Measurements from ENCODE around the gene DCT. TPM values are rescaled to one million over a fixed set of nuclear protein-coding genes. Genes with fewer than 3 reads are reported as not detected.

Gene DCT
- total RNA-seq, 1 donor from 2014 or later: 19.7 TPM

- no peak for TF ChIP-seq CTCF (conservative IDR thresholded peaks at IDR 0.05)
- Mint-ChIP-seq H3K27me3 (no peaks in the 10 kb centered on the region), H3K4me3 (no peak overlapping the region), H3K36me3 (no peaks in the 10 kb centered on the region), H3K4me1 (ENCODE audit: unreplicated experiment) (peaks cover 28% of the 10 kb centered on the region), H3K27ac (no peak overlapping the region), H3K9me3 (no peaks in the 10 kb centered on the region)
- DNase-seq (ENCODE audit: extremely low spot score, unreplicated experiment): no peak
These were observed 65.3 kb downstream of the DCT start for GRCh38 chr13:94414141-94414540.

GRCh38 chr13:94413598-94413944 is 65.9 kb downstream of the DCT start:
- H3K4me3 Mint-ChIP-seq: no peak overlapping the region
- no peak for DNase-seq (ENCODE audit: extremely low spot score, unreplicated experiment)
- H3K27me3 Mint-ChIP-seq: no peaks in the 10 kb centered on the region
- H3K9me3 Mint-ChIP-seq: peaks cover 4% of the 10 kb centered on the region
- no peak overlapping the region for H3K27ac Mint-ChIP-seq
- H3K36me3 Mint-ChIP-seq: no peaks in the 10 kb centered on the region
- peaks cover 28% of the 10 kb centered on the region for H3K4me1 Mint-ChIP-seq (ENCODE audit: unreplicated experiment)
- TF ChIP-seq CTCF (conservative IDR thresholded peaks at IDR 0.05): no peak

GRCh38 chr13:94412870-94413597 is 66.4 kb downstream of the DCT start:
- H3K4me1 Mint-ChIP-seq (ENCODE audit: unreplicated experiment): peaks cover 28% of the 10 kb centered on the region
- H3K36me3 Mint-ChIP-seq: no peaks in the 10 kb centered on the region
- H3K9me3 Mint-ChIP-seq: peaks cover 4% of the 10 kb centered on the region
- H3K4me3 Mint-ChIP-seq: no peak overlapping the region
- H3K27ac Mint-ChIP-seq: no peak overlapping the region
- H3K27me3 Mint-ChIP-seq: no peaks in the 10 kb centered on the region
- DNase-seq (ENCODE audit: extremely low spot score, unreplicated experiment): no peak
- no peak for TF ChIP-seq CTCF (conservative IDR thresholded peaks at IDR 0.05)

GRCh38 chr13:94411747-94412146 is 67.7 kb downstream of the DCT start:
- Mint-ChIP-seq H3K4me1 (ENCODE audit: unreplicated experiment) (peaks cover 28% of the 10 kb centered on the region), H3K9me3 (peaks cover 4% of the 10 kb centered on the region), H3K27ac (no peak overlapping the region), H3K4me3 (no peak overlapping the region), H3K36me3 (no peaks in the 10 kb centered on the region), H3K27me3 (no peaks in the 10 kb centered on the region)
- no peak for TF ChIP-seq CTCF (conservative IDR thresholded peaks at IDR 0.05)
- no peak for DNase-seq (ENCODE audit: extremely low spot score, unreplicated experiment)

GRCh38 chr13:94408314-94409036 is 71.0 kb downstream of the DCT start:
- Mint-ChIP-seq H3K4me1 (ENCODE audit: unreplicated experiment) (peaks cover 12% of the 10 kb centered on the region), H3K9me3 (peaks cover 4% of the 10 kb centered on the region), H3K27ac (no peak overlapping the region), H3K4me3 (no peak overlapping the region), H3K27me3 (no peaks in the 10 kb centered on the region), H3K36me3 (peaks cover 4% of the 10 kb centered on the region)
- DNase-seq (ENCODE audit: extremely low spot score, unreplicated experiment): no peak
- TF ChIP-seq CTCF (conservative IDR thresholded peaks at IDR 0.05): no peak

Measured in type B pancreatic cell (in vitro differentiated cells).